ENCODE measurements around the gene PARP14.

PARP14 gene

DNA sequence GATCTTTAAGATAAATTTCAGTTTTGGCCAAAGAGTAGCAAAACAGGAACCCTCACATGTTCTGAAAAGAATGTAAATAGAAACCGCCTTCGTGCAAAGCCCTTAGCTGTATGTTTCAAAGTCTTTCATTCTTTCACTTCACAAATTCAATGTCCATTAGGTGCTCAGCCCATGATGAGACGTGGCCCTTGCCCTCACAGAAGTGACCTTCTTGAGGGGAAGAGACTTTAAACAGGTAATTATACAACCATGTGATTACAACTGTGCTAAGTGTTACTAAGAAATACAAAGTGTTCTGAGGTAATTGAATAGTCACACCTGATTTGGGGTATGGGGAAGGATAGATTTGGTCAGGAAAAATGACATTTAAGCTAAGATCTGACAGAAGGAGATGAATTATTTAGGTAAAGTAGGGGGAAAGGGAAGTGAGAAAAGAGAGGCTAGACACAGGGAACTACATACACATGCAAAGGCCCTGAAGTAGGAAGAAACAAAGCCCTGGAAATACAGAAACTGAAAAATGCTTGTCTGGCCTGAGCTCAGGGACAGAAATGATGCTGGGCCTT is 93.4 kb downstream of the PARP14 start:
- no peak for DNase-seq

DNA sequence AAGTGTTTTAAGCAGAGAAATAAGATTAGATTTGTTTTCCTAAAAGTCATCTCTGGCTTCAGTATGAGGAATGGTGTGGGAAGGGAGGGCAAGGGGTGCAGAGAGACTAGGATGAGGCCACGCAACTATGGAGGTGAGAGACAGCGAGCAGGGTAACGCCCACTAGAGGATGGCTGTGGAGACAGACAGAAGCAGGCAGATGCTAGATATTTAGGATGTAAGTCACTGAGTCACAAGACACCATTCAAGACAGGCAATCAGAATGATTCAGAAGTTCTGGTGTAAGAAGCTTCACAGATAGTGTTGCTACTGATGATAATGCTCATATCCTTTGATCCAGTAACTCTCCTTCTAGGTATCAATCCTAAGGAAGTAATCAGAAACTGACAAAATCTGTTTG is 93.9 kb downstream of the PARP14 start:
- no peak for DNase-seq

DNA sequence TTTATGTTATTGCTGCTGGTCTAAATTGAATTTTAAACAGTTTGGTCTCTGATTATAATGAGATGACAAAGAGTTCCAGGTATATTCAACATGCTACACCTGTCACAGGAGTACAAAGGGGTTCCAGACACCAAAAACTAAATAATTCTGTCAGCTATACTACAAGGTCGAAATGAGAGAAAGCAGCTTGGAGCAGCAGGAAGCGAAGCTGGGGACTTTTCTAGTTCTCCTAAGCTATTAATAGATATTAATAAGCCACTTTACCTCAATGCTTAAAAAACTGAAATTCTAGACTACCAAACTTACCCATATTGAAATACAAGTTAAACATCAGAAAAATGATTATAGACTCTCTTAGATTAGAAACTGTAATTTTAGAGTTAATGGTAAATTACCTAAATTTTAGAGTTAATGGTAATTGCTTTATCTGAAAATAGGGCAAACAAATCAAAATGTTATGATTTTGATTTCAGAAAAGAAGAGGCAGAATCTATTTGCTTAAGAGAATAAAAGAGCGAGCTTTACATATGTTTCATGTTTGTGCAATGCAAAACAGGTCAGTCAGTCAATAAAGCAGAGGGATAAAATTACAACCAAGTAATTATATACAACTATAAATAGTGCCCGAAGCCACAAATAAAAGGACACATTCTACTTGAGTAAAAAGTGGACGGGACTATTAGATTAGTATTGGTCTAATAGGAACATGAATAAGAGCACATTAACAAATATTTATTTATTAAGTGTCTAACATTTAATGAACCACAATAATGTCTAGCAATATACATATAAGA is 96.2 kb downstream of the PARP14 start:
- DNase-seq: no peak

DNA sequence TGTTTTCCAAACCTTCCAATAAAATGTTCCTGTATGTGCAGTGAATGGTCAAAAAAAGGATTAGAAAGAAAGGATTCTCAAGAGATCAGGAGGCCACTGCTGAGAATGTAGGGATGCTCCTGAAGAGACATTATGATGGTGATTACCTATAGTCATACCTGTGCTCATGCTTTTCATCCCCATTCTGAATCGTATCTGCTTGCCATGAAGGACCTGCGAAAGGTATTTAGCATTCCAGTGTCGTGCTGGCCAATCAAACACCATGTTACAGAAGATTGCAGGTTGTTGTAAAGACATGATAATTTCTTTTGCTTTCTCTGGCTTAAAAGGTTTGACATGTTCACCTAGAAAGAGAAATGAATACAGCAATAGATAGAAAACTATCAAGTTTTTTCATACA is 96.9 kb downstream of the PARP14 start:
- no peak for DNase-seq

Data from NCI-H345 (cell line).